ENCODE results near the gene AP5Z1.

GRCh38 chr7:4838626-4839334, 63.4 kb downstream of the AP5Z1 start:
- TF ChIP-seq CTCF (IDR thresholded peaks at IDR 0.05): no peak
- no peak for TF ChIP-seq POLR2A (IDR thresholded peaks at IDR 0.05)

Data from heart left ventricle (tissue), 13 donors.